GM18505 (cell line): Measurements from ENCODE around the gene C9orf50.
"Not testable (repeated sequence)": the region's sequence is repeated elsewhere in the genome, so short reads cannot be mapped to it uniquely, and the experiment has no call there.

Experiments
- ATAC-seq: cut with Tn5 transposase; IDR thresholded peaks from one replicate; pipeline ENCODE4 v1.9.1; 2021; ENCODE audit not compliant: unreplicated experiment
- POLR2A ChIP-seq: IDR thresholded peaks from 4 replicates; pipeline ENCODE4 v1.6.1; 2011; ENCODE audit warnings: borderline replicate concordance; ENCODE audit not compliant: insufficient read depth, insufficient read length; ENCODE audit errors: extremely low read depth

Gene C9orf50

GRCh38 chr9:129641750-129642585, 21.1 kb upstream of the C9orf50 start, which contains the start of gene ASB6:
TSS of gene ASB6 (minus strand) at chr9:129642151. CDS start at chr9:129641999, 152 bp downstream.
- peak; percentile 87 for TF ChIP-seq POLR2A
- peak; percentile 86 for ATAC-seq

- no peak for TF ChIP-seq POLR2A
- no peak for ATAC-seq
These were observed 20.2 kb upstream of the C9orf50 start for GRCh38 chr9:129640871-129641749.

GRCh38 chr9:129640086-129640870, 19.4 kb upstream of the C9orf50 start:
- ATAC-seq = no peak
- TF ChIP-seq POLR2A = no peak

GRCh38 chr9:129639756-129640085, 18.8 kb upstream of the C9orf50 start:
- no peak for ATAC-seq
- no peak for TF ChIP-seq POLR2A

GRCh38 chr9:129639034-129639630, 18.2 kb upstream of the C9orf50 start:
- no peak for ATAC-seq
- TF ChIP-seq POLR2A = no peak

GRCh38 chr9:129637673-129638439, 17.0 kb upstream of the C9orf50 start:
- ATAC-seq = no peak

GRCh38 chr9:129637102-129637501, 16.2 kb upstream of the C9orf50 start:
- no peak for ATAC-seq
- TF ChIP-seq POLR2A = no peak

More at GRCh38 chr9:129637673-129638439, 17.0 kb upstream of the C9orf50 start:
- TF ChIP-seq POLR2A = peak; percentile 7

- ATAC-seq = not testable (repeated sequence)
These were observed 15.4 kb upstream of the C9orf50 start for GRCh38 chr9:129636343-129636742.

GRCh38 chr9:129635099-129636065, 14.5 kb upstream of the C9orf50 start:
- TF ChIP-seq POLR2A = peak; percentile 11
- no peak for ATAC-seq

GRCh38 chr9:129633848-129634247, 12.9 kb upstream of the C9orf50 start:
- no peak for TF ChIP-seq POLR2A
- no peak for ATAC-seq

GRCh38 chr9:129633207-129633606, 12.3 kb upstream of the C9orf50 start:
- no peak for ATAC-seq
- TF ChIP-seq POLR2A = no peak
